Tibial nerve (tissue), 4 donors: ENCODE data around the gene RAB11FIP4.

Experiments
- CTCF ChIP-seq, 5 experiments: fragments of 200-600 bp in 3 of 5; fragments of 450-650 bp in 2 of 5; sonication (generic) in 3 of 5; IDR thresholded peaks; one replicate each; pipeline ENCODE4 v1.5.1; 2016 to 2019; ENCODE audit warnings: antibody characterized with exemption in 5 of 5, mild to moderate bottlenecking in 3 of 5, moderate library complexity in 2 of 5
- EP300 ChIP-seq, 2 donors: sonication (generic); formaldehyde crosslinking; IDR thresholded peaks; one replicate each; pipeline ENCODE4 v1.6.1; 2017; ENCODE audit warnings: antibody characterized with exemption in 2 of 2, mild to moderate bottlenecking in 1 of 2
- POLR2A ChIP-seq, 2 donors: fragments of 450-650 bp; IDR thresholded peaks; one replicate each; pipeline ENCODE4 v1.6.1; 2017; ENCODE audit warnings: antibody characterized with exemption in 2 of 2, mild to moderate bottlenecking in 2 of 2, moderate library complexity in 2 of 2

DNA sequence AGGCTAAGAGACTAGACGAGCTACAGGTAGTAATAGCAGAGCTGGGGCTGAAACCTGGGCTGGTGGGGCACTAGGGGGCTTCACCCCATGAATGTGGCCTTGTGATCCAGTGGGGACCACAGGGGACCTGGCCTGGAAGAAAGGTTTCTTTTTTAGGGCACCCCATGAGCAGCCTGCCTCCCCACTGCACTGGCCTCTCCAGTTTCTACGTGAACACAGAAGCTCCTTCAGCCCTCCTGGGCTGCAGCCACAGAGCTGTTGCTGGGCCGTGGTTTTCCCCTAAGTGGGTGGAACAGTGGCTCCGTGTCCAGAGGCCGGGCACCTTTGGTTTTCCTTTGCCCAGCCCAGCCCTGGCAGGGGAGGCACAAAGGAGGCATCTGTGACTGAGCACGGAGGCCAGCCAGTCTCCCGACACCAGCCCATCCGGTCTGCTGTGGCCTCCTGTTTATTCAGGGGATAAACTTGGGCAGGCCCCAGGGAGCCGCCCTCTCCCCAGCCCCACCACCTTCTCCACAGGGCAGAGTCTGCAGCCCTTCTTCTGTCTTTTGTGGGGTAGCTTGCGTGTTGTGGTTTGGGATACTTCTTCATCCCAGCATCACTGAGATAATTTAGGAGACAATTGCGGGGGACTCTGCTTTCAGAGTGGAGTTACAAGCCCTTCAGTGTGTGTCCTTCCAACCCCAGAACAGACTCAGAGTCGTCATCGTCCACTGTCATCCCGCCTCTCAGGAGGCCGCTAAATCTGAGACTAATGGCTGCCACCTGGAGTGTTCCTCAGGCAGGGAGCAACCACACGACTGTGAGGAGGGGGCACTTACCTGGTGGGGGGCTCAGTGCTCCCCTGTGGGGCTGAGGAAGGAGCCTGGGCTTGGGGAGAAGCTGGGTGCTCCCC is 85.3 kb downstream of the RAB11FIP4 start:
- no peak for TF ChIP-seq CTCF (IDR thresholded peaks at IDR 0.05)
- no peak for TF ChIP-seq POLR2A (IDR thresholded peaks at IDR 0.05)
- TF ChIP-seq EP300 (IDR thresholded peaks at IDR 0.05) = no peak
